Ishikawa (cell line): Measurements from ENCODE around the gene TMEM184B.

ENCODE experiments used
- CEBPB ChIP-seq: IDR thresholded peaks from 2 replicates; pipeline ENCODE4 v1.6.1; 2012
- CREB1 ChIP-seq: IDR thresholded peaks from 2 replicates; pipeline ENCODE4 v1.6.1; 2012; ENCODE audit warnings: low read depth
- EGR1 ChIP-seq: IDR thresholded peaks from 2 replicates; pipeline ENCODE4 v1.6.1; 2012
- EP300 ChIP-seq: IDR thresholded peaks from 2 replicates; pipeline ENCODE4 v1.6.1; 2012; ENCODE audit warnings: borderline replicate concordance
- FOXM1 ChIP-seq: IDR thresholded peaks from 2 replicates; pipeline ENCODE4 v1.6.1; 2012; ENCODE audit warnings: low read depth, borderline replicate concordance
- MAX ChIP-seq: IDR thresholded peaks from 2 replicates; pipeline ENCODE4 v1.6.1; 2012
- NFIC ChIP-seq: IDR thresholded peaks from 2 replicates; pipeline ENCODE4 v1.6.1; 2012
- RAD21 ChIP-seq: IDR thresholded peaks from 2 replicates; pipeline ENCODE4 v1.6.1; 2012; ENCODE audit warnings: low read depth
- REST ChIP-seq: IDR thresholded peaks from 2 replicates; pipeline ENCODE4 v1.6.1; 2012; ENCODE audit warnings: low read depth, mild to moderate bottlenecking
- TAF1 ChIP-seq: IDR thresholded peaks from 2 replicates; pipeline ENCODE4 v1.6.1; 2012; ENCODE audit warnings: low read depth, mild to moderate bottlenecking
- TCF12 ChIP-seq: IDR thresholded peaks from 2 replicates; pipeline ENCODE4 v1.6.1; 2012; ENCODE audit warnings: low read depth
- TEAD4 ChIP-seq: IDR thresholded peaks from 2 replicates; pipeline ENCODE4 v1.6.1; 2012
- USF1 ChIP-seq: IDR thresholded peaks from 2 replicates; pipeline ENCODE4 v1.6.1; 2012
- YY1 ChIP-seq: IDR thresholded peaks from 2 replicates; pipeline ENCODE4 v1.6.1; 2012; ENCODE audit warnings: low read depth
- ZBTB7A ChIP-seq: IDR thresholded peaks from 2 replicates; pipeline ENCODE4 v1.6.1; 2012; ENCODE audit warnings: low read depth

The TMEM184B gene

GRCh38 chr22:38272373-38273134 lies at the start of gene TMEM184B:
Gene TMEM184B (minus strand): TSS chr22:38273010. CDS start chr22:38247961, 25,049 bp downstream.
- no peak for TF ChIP-seq REST
- TF ChIP-seq NFIC: no peak
- TF ChIP-seq EGR1: peak; percentile 28; the same call in 1 of the 2 replicates
- peak; percentile 47; the same call in 1 of the 2 replicates for TF ChIP-seq MAX
- no peak for TF ChIP-seq FOXM1
- no peak for TF ChIP-seq TEAD4
- TF ChIP-seq ZBTB7A: peak; percentile 57; the same call in 1 of the 2 replicates

- TF ChIP-seq CREB1 (no peak), ZBTB7A (no peak), RAD21 (no peak), EGR1 (no peak), MAX (no peak), YY1 (no peak), TEAD4 (no peak), TCF12 (no peak), FOXM1 (no peak), EP300 (no peak), TAF1 (no peak), REST (no peak), CEBPB (no peak), NFIC (no peak), USF1 (no peak)
Observed at GRCh38 chr22:38320605-38321402, 48.0 kb upstream of the TMEM184B start.

GRCh38 chr22:38318792-38319773 lies 46.3 kb upstream of the TMEM184B start:
- TF ChIP-seq REST (no peak), CREB1 (no peak), MAX (no peak), ZBTB7A (no peak), FOXM1 (no peak)
